PFSK-1 (cell line): ENCODE results near the gene ATOSB.

Experiments
- POLR2AphosphoS5 ChIP-seq: IDR thresholded peaks from 2 replicates; pipeline ENCODE4 v1.6.1; 2012; ENCODE audit warnings: low read depth, mild to moderate bottlenecking, control low read depth, low read length, moderate library complexity
- SIN3A ChIP-seq: IDR thresholded peaks from 2 replicates; pipeline ENCODE4 v1.6.1; 2012; ENCODE audit warnings: mild to moderate bottlenecking, low read length, moderate library complexity, borderline replicate concordance; ENCODE audit not compliant: insufficient read depth
- TAF1 ChIP-seq: IDR thresholded peaks from 2 replicates; pipeline ENCODE4 v1.6.1; 2012; ENCODE audit warnings: low read length, control low read depth, borderline replicate concordance; ENCODE audit not compliant: insufficient read depth
- TF ChIP-seq, protein P1 (sequence below), 2 experiments: IDR thresholded peaks; 2 replicates each; pipeline versions ENCODE4 v1.6.1 to v1.8.0; 2011 to 2012; ENCODE audit warnings: low read depth in 2 of 2, low read length in 2 of 2, control low read depth in 1 of 2, inconsistent platforms in 1 of 2, mild to moderate bottlenecking in 1 of 2, moderate library complexity in 1 of 2; ENCODE audit not compliant: insufficient read depth in 1 of 2

DNA sequence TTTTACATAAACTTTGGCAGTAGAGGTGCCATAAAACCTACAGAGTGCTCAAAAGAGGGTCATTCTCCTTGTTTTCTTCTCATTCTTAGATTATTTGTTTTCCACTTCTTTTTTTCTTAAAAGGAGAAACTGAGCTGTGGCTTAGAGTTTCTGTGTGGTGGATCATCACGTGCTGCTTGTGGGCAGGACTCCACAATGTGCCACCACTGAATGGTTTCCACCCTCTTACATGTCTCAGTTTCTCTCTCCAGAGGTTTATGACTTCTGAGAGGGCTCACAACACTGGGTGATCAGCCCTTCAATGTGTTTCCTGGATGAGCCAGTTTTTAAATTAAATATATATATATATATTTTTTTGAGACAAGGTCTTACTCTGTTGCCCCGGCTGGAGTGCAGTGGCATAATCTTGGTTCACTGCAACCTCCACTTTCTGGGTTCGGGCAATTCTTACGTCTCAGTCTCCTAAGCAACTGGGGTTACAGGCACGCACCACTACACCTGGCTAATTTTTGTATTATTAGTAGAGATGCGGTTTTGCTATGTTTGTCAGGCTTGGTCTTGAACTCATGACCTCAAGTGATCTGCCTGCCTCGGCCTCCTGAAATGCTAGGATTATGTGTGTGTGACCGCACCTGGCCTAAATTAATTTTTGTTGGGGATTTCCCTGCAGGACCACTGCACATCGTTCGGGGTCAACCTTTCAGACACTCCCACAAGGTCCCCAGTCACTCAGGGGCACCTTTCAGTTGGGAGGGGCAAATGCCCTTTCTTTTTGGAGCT is 43.0 kb upstream of the ATOSB start:
- no peak for TF ChIP-seq POLR2AphosphoS5
- no peak for TF ChIP-seq TAF1
- no peak for TF ChIP-seq SIN3A
- TF ChIP-seq, protein P1, sequence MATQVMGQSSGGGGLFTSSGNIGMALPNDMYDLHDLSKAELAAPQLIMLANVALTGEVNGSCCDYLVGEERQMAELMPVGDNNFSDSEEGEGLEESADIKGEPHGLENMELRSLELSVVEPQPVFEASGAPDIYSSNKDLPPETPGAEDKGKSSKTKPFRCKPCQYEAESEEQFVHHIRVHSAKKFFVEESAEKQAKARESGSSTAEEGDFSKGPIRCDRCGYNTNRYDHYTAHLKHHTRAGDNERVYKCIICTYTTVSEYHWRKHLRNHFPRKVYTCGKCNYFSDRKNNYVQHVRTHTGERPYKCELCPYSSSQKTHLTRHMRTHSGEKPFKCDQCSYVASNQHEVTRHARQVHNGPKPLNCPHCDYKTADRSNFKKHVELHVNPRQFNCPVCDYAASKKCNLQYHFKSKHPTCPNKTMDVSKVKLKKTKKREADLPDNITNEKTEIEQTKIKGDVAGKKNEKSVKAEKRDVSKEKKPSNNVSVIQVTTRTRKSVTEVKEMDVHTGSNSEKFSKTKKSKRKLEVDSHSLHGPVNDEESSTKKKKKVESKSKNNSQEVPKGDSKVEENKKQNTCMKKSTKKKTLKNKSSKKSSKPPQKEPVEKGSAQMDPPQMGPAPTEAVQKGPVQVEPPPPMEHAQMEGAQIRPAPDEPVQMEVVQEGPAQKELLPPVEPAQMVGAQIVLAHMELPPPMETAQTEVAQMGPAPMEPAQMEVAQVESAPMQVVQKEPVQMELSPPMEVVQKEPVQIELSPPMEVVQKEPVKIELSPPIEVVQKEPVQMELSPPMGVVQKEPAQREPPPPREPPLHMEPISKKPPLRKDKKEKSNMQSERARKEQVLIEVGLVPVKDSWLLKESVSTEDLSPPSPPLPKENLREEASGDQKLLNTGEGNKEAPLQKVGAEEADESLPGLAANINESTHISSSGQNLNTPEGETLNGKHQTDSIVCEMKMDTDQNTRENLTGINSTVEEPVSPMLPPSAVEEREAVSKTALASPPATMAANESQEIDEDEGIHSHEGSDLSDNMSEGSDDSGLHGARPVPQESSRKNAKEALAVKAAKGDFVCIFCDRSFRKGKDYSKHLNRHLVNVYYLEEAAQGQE (IDR thresholded peaks at IDR 0.05; ENCODE audit: insufficient read depth in 1 of 2, low read depth in 2 of 2, low read length in 2 of 2) = no peak
